WTC11 (cell line): Measurements from ENCODE around the gene TMCC1. TPM values are rescaled to one million over a fixed set of nuclear protein-coding genes. Genes with fewer than 3 reads are reported as not detected.

Experiments used
- ATAC-seq: fragments of 200-7000 bp; cut with Tn5 transposase; 2 replicates; pipeline ENCODE4 v1.10.0; 2021; ENCODE audit warnings: mild to moderate bottlenecking, moderate library complexity
- CTCF ChIA-PET: fragments of 300-600 bp; sonication (Branson Sonifier 250); formaldehyde crosslinking; loops from one replicate; lab custom pipeline; 2021; ENCODE audit warnings: antibody characterized with exemption; lab: Charles Lee
- POLR2A ChIA-PET: fragments of 350-600 bp; sonication (Branson Sonifier 250); formaldehyde crosslinking; loops from one replicate; lab custom pipeline; 2021; ENCODE audit warnings: antibody characterized with exemption; lab: Charles Lee
- DNase-seq: peaks from one replicate; pipeline ENCODE4 v3.0.0; 2021; ENCODE audit warnings: low spot score
- H3K27ac Mint-ChIP-seq: 2 replicates; pipeline ENCODE4 v1.8.0; 2021; ENCODE audit warnings: mixed read lengths
- H3K27me3 Mint-ChIP-seq: 2 replicates; pipeline ENCODE4 v1.8.0; 2021; ENCODE audit warnings: low read depth, mild to moderate bottlenecking, moderate library complexity, mixed read lengths
- H3K36me3 Mint-ChIP-seq: 2 replicates; pipeline ENCODE4 v1.8.0; 2021; ENCODE audit warnings: mixed read lengths
- H3K4me1 Mint-ChIP-seq: 2 replicates; pipeline ENCODE4 v1.8.0; 2022; ENCODE audit warnings: mixed read lengths
- H3K4me3 Mint-ChIP-seq: 2 replicates; pipeline ENCODE4 v1.8.0; 2021; ENCODE audit warnings: mild to moderate bottlenecking, moderate library complexity, mixed read lengths
- H3K9me3 Mint-ChIP-seq: 2 replicates; pipeline ENCODE4 v1.8.0; 2021; ENCODE audit warnings: mixed read lengths
- ELF4 ChIP-seq: sonication (generic); formaldehyde crosslinking; IDR thresholded peaks from 2 replicates; pipeline ENCODE4 v1.8.1; 2022; ENCODE audit warnings: low read depth, mild to moderate bottlenecking, moderate library complexity, missing genetic modification reagents
- ESRRA ChIP-seq: sonication (generic); formaldehyde crosslinking; IDR thresholded peaks from 2 replicates; pipeline ENCODE4 v1.8.1; 2022; ENCODE audit warnings: mild to moderate bottlenecking, missing genetic modification reagents, borderline replicate concordance
- FOXJ3 ChIP-seq: sonication (generic); formaldehyde crosslinking; IDR thresholded peaks from 2 replicates; pipeline ENCODE4 v1.9.0; 2021; ENCODE audit warnings: missing genetic modification reagents, mild to moderate bottlenecking, borderline replicate concordance
- TEAD4 ChIP-seq: sonication (generic); formaldehyde crosslinking; IDR thresholded peaks from 2 replicates; pipeline ENCODE4 v1.8.0; 2022; ENCODE audit warnings: mild to moderate bottlenecking, missing genetic modification reagents
- ZBTB21 ChIP-seq: sonication (generic); formaldehyde crosslinking; IDR thresholded peaks from 2 replicates; pipeline ENCODE4 v1.8.1; 2023; ENCODE audit warnings: mild to moderate bottlenecking, missing genetic modification reagents, borderline replicate concordance
- ZNF317 ChIP-seq: sonication (generic); formaldehyde crosslinking; IDR thresholded peaks from 2 replicates; pipeline ENCODE4 v1.8.1; 2023; ENCODE audit warnings: low read depth, mild to moderate bottlenecking, moderate library complexity, missing genetic modification reagents, borderline replicate concordance
- ZNF396 ChIP-seq: fragments of 250-450 bp; sonication (Bioruptor Pico); IDR thresholded peaks from 2 replicates; pipeline ENCODE4 v1.8.0; 2021; ENCODE audit warnings: mild to moderate bottlenecking, moderate library complexity, borderline replicate concordance
- ZNF671 ChIP-seq: fragments of 250-450 bp; sonication (Bioruptor Pico); IDR thresholded peaks from 2 replicates; pipeline ENCODE4 v1.8.0; 2021; ENCODE audit warnings: mild to moderate bottlenecking
- total RNA-seq: library from RNA; stranded (reverse); gene quantifications from 3 replicates; pipeline ENCODE4 v1.2.3, GENCODE V29; 2021
- TF ChIP-seq, protein P1 (sequence below): fragments of 250-450 bp; sonication (Bioruptor Pico); IDR thresholded peaks from 2 replicates; pipeline ENCODE4 v1.9.0; 2021; ENCODE audit warnings: mild to moderate bottlenecking
- TF ChIP-seq, protein P2 (sequence below): sonication (generic); formaldehyde crosslinking; IDR thresholded peaks from 2 replicates; pipeline ENCODE4 v1.8.0; 2023; ENCODE audit warnings: missing genetic modification reagents
- TF ChIP-seq, protein P3 (sequence below): sonication (generic); formaldehyde crosslinking; IDR thresholded peaks from 2 replicates; pipeline ENCODE4 v1.8.1; 2023; ENCODE audit warnings: mild to moderate bottlenecking, missing genetic modification reagents, borderline replicate concordance
- TF ChIP-seq, protein P4 (sequence below): sonication (generic); formaldehyde crosslinking; IDR thresholded peaks from 2 replicates; pipeline ENCODE4 v1.8.1; 2022; ENCODE audit warnings: low read depth, missing genetic modification reagents, borderline replicate concordance
- TF ChIP-seq, protein P5 (sequence below): sonication (generic); formaldehyde crosslinking; IDR thresholded peaks from 2 replicates; pipeline ENCODE4 v1.8.1; 2023; ENCODE audit warnings: mild to moderate bottlenecking, missing genetic modification reagents
- TF ChIP-seq, protein P6 (sequence below): fragments of 250-450 bp; sonication (Bioruptor Pico); IDR thresholded peaks from 2 replicates; pipeline ENCODE4 v1.9.0; 2021; ENCODE audit warnings: mild to moderate bottlenecking, borderline replicate concordance
- TF ChIP-seq, protein P7 (sequence below): sonication (generic); formaldehyde crosslinking; IDR thresholded peaks from 2 replicates; pipeline ENCODE4 v1.8.1; 2023; ENCODE audit warnings: mild to moderate bottlenecking, missing genetic modification reagents, moderate library complexity

The TMCC1 gene
- total RNA-seq, 1 experiment from 2014 or later, result 29.3 TPM

DNA sequence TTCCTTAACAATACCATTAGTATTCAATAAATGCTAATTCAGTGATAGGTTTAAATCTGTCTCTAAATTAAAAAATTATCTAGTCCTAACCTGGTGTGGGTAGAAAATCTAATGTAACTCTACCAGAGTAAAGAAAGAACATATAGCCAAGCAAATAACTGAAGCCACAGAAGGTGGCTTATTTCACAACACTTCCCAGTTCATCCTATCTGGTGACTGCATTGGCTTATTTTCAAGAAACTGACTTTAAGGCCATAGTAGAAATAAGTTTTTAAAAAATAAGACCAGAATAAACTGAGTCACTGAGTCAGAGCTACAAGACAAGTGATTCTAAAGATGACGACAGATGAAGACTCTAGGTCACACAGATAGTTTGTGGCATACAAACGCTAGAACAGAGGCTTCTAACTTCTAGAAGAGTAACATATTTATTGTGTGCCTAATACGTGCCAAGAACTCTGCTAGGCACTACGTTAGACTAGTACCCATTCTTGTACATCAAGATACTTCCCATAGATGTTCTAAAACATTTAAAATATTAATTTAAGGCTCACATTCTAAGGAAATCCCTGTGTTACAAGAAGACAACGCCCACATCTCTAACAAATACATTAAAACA lies 25.9 kb downstream of the TMCC1 start (continued):
- no peak for TF ChIP-seq FOXJ3

DNA sequence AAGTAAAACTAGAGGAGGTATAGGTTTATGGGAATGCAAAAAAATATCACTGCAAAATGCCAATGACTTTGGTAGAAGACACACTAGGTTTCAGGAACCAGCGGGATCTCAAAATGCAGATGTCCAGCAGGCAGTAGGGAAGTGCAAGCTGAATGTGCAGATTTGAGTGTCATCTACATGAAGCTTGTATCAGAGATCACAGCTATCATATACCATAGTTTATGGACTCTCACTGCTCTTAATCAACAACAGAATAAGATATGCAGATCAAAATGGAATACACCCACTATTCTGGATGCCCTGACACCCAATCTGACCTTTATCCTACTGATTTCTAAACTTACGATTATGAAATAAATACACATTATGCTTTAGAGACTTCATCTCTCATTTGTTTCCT lies 27.7 kb downstream of the TMCC1 start:
- no peak for DNase-seq
- TF ChIP-seq ZNF671 (CRISPR knock-in tag) (no peak), TEAD4 (CRISPR knock-in tag) (no peak), FOXJ3 (no peak), ESRRA (CRISPR knock-in tag) (no peak), ELF4 (no peak), ZNF317 (no peak)
- TF ChIP-seq, protein P1, sequence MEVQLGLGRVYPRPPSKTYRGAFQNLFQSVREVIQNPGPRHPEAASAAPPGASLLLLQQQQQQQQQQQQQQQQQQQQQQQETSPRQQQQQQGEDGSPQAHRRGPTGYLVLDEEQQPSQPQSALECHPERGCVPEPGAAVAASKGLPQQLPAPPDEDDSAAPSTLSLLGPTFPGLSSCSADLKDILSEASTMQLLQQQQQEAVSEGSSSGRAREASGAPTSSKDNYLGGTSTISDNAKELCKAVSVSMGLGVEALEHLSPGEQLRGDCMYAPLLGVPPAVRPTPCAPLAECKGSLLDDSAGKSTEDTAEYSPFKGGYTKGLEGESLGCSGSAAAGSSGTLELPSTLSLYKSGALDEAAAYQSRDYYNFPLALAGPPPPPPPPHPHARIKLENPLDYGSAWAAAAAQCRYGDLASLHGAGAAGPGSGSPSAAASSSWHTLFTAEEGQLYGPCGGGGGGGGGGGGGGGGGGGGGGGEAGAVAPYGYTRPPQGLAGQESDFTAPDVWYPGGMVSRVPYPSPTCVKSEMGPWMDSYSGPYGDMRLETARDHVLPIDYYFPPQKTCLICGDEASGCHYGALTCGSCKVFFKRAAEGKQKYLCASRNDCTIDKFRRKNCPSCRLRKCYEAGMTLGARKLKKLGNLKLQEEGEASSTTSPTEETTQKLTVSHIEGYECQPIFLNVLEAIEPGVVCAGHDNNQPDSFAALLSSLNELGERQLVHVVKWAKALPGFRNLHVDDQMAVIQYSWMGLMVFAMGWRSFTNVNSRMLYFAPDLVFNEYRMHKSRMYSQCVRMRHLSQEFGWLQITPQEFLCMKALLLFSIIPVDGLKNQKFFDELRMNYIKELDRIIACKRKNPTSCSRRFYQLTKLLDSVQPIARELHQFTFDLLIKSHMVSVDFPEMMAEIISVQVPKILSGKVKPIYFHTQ (CRISPR knock-in tag), result no peak
- TF ChIP-seq, protein P2, sequence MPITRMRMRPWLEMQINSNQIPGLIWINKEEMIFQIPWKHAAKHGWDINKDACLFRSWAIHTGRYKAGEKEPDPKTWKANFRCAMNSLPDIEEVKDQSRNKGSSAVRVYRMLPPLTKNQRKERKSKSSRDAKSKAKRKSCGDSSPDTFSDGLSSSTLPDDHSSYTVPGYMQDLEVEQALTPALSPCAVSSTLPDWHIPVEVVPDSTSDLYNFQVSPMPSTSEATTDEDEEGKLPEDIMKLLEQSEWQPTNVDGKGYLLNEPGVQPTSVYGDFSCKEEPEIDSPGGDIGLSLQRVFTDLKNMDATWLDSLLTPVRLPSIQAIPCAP (CRISPR knock-in tag), result no peak
- TF ChIP-seq, protein P3, sequence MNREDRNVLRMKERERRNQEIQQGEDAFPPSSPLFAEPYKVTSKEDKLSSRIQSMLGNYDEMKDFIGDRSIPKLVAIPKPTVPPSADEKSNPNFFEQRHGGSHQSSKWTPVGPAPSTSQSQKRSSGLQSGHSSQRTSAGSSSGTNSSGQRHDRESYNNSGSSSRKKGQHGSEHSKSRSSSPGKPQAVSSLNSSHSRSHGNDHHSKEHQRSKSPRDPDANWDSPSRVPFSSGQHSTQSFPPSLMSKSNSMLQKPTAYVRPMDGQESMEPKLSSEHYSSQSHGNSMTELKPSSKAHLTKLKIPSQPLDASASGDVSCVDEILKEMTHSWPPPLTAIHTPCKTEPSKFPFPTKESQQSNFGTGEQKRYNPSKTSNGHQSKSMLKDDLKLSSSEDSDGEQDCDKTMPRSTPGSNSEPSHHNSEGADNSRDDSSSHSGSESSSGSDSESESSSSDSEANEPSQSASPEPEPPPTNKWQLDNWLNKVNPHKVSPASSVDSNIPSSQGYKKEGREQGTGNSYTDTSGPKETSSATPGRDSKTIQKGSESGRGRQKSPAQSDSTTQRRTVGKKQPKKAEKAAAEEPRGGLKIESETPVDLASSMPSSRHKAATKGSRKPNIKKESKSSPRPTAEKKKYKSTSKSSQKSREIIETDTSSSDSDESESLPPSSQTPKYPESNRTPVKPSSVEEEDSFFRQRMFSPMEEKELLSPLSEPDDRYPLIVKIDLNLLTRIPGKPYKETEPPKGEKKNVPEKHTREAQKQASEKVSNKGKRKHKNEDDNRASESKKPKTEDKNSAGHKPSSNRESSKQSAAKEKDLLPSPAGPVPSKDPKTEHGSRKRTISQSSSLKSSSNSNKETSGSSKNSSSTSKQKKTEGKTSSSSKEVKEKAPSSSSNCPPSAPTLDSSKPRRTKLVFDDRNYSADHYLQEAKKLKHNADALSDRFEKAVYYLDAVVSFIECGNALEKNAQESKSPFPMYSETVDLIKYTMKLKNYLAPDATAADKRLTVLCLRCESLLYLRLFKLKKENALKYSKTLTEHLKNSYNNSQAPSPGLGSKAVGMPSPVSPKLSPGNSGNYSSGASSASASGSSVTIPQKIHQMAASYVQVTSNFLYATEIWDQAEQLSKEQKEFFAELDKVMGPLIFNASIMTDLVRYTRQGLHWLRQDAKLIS (CRISPR knock-in tag), result no peak
- TF ChIP-seq, protein P4, sequence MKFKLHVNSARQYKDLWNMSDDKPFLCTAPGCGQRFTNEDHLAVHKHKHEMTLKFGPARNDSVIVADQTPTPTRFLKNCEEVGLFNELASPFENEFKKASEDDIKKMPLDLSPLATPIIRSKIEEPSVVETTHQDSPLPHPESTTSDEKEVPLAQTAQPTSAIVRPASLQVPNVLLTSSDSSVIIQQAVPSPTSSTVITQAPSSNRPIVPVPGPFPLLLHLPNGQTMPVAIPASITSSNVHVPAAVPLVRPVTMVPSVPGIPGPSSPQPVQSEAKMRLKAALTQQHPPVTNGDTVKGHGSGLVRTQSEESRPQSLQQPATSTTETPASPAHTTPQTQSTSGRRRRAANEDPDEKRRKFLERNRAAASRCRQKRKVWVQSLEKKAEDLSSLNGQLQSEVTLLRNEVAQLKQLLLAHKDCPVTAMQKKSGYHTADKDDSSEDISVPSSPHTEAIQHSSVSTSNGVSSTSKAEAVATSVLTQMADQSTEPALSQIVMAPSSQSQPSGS, result no peak
- TF ChIP-seq, protein P5, sequence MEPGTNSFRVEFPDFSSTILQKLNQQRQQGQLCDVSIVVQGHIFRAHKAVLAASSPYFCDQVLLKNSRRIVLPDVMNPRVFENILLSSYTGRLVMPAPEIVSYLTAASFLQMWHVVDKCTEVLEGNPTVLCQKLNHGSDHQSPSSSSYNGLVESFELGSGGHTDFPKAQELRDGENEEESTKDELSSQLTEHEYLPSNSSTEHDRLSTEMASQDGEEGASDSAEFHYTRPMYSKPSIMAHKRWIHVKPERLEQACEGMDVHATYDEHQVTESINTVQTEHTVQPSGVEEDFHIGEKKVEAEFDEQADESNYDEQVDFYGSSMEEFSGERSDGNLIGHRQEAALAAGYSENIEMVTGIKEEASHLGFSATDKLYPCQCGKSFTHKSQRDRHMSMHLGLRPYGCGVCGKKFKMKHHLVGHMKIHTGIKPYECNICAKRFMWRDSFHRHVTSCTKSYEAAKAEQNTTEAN (CRISPR knock-in tag), result no peak
- TF ChIP-seq, all 79 proteins: peak for 0
- no peaks in the 10 kb centered on the region for H3K9me3 Mint-ChIP-seq
- no peak for ATAC-seq
- H3K27ac Mint-ChIP-seq, result no peak overlapping the region
- H3K36me3 Mint-ChIP-seq, result peaks cover 16% of the 10 kb centered on the region
- H3K4me1 Mint-ChIP-seq, result peaks cover 23% of the 10 kb centered on the region
- ChIA-PET CTCF (no interaction called here), POLR2A (interaction anchor here (0.7 kb wide), 1 partner anchor 703 kb away, joined by 3 read pairs; no protein-coding TSS in a partner anchor)
- H3K27me3 Mint-ChIP-seq, result no peaks in the 10 kb centered on the region
- no peak overlapping the region for H3K4me3 Mint-ChIP-seq

DNA sequence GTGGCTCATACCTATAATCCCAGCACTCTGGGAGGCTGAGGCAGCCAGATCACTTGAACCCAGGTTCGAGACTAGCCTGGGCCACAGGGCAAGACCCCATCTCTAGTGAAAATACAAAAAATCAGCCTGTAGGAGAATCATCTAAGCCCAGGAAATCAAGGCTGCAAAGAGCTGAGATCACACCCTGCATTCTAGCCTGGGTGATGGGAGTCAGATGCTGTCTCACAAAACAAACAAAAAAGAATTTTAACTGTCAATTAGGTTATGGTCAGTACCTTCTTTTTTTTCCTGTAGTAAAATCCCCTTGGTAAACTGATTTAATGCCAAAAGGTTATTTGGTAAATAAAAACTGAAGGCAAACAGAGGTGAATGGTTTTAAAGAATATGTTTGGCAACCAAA lies 29.0 kb downstream of the TMCC1 start:
- DNase-seq, result no peak
- H3K27me3 Mint-ChIP-seq, result no peaks in the 10 kb centered on the region
- no peak overlapping the region for H3K4me3 Mint-ChIP-seq
- H3K27ac Mint-ChIP-seq, result no peak overlapping the region
- POLR2A ChIA-PET, result no interaction called here
- CTCF ChIA-PET, result no interaction called here
- H3K9me3 Mint-ChIP-seq, result no peaks in the 10 kb centered on the region
- no peak for ATAC-seq
- H3K4me1 Mint-ChIP-seq, result peaks cover 18% of the 10 kb centered on the region
- peaks cover 21% of the 10 kb centered on the region for H3K36me3 Mint-ChIP-seq
- TF ChIP-seq, protein P6, sequence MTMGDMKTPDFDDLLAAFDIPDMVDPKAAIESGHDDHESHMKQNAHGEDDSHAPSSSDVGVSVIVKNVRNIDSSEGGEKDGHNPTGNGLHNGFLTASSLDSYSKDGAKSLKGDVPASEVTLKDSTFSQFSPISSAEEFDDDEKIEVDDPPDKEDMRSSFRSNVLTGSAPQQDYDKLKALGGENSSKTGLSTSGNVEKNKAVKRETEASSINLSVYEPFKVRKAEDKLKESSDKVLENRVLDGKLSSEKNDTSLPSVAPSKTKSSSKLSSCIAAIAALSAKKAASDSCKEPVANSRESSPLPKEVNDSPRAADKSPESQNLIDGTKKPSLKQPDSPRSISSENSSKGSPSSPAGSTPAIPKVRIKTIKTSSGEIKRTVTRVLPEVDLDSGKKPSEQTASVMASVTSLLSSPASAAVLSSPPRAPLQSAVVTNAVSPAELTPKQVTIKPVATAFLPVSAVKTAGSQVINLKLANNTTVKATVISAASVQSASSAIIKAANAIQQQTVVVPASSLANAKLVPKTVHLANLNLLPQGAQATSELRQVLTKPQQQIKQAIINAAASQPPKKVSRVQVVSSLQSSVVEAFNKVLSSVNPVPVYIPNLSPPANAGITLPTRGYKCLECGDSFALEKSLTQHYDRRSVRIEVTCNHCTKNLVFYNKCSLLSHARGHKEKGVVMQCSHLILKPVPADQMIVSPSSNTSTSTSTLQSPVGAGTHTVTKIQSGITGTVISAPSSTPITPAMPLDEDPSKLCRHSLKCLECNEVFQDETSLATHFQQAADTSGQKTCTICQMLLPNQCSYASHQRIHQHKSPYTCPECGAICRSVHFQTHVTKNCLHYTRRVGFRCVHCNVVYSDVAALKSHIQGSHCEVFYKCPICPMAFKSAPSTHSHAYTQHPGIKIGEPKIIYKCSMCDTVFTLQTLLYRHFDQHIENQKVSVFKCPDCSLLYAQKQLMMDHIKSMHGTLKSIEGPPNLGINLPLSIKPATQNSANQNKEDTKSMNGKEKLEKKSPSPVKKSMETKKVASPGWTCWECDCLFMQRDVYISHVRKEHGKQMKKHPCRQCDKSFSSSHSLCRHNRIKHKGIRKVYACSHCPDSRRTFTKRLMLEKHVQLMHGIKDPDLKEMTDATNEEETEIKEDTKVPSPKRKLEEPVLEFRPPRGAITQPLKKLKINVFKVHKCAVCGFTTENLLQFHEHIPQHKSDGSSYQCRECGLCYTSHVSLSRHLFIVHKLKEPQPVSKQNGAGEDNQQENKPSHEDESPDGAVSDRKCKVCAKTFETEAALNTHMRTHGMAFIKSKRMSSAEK (CRISPR knock-in tag), result no peak
- TF ChIP-seq, protein P7, sequence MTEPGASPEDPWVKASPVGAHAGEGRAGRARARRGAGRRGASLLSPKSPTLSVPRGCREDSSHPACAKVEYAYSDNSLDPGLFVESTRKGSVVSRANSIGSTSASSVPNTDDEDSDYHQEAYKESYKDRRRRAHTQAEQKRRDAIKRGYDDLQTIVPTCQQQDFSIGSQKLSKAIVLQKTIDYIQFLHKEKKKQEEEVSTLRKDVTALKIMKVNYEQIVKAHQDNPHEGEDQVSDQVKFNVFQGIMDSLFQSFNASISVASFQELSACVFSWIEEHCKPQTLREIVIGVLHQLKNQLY (CRISPR knock-in tag), result no peak
- no peak for TF ChIP-seq ZNF396 (CRISPR knock-in tag)
- no peak for TF ChIP-seq ZBTB21 (CRISPR knock-in tag)
